Sigmoid colon (tissue), 3 donors: ENCODE data around the gene RNU7-1.

Source experiments
- CTCF ChIP-seq, 4 experiments: fragments of 450-650 bp in 3 of 4; fragments of 200-600 bp in 1 of 4; IDR thresholded peaks; one replicate each; pipeline ENCODE4 v1.5.1; 2016 to 2019; ENCODE audit warnings: antibody characterized with exemption in 4 of 4, mild to moderate bottlenecking in 3 of 4, moderate library complexity in 2 of 4
- POLR2A ChIP-seq, 2 donors: fragments of 450-650 bp; IDR thresholded peaks; one replicate each; pipeline ENCODE4 v1.6.1; 2016; ENCODE audit warnings: antibody characterized with exemption in 2 of 2, mild to moderate bottlenecking in 2 of 2, moderate library complexity in 2 of 2

- TF ChIP-seq CTCF (IDR thresholded peaks at IDR 0.05): no peak
- no peak for TF ChIP-seq POLR2A (IDR thresholded peaks at IDR 0.05)
These were observed 34.6 kb downstream of the RNU7-1 start for GRCh38 chr12:6978188-6978587.
